ENCODE measurements around the gene COL4A2.

Gene COL4A2

GRCh38 chr13:110359840-110360301 lies 52.8 kb downstream of the COL4A2 start:
- no peak overlapping the region for H3K27ac ChIP-seq (ENCODE audit: low read length)
- H3K79me2 ChIP-seq (ENCODE audit: low read length) = no peaks in the 10 kb centered on the region
- H2AFZ ChIP-seq (ENCODE audit: low read length) = no peak overlapping the region
- no peaks in the 10 kb centered on the region for H3K9me2 ChIP-seq (replicated peaks; ENCODE audit: insufficient read depth, low read length)
- H3K4me1 ChIP-seq (ENCODE audit: low read length) = no peaks in the 10 kb centered on the region
- no peak for DNase-seq
- H3K4me2 ChIP-seq (ENCODE audit: low read depth, low read length) = no peak overlapping the region
- no peaks in the 10 kb centered on the region for H3K9me3 ChIP-seq (replicated peaks; ENCODE audit: insufficient read depth, low read length)
- H3K36me3 ChIP-seq (replicated peaks; ENCODE audit: insufficient read depth, low read length) = no peaks in the 10 kb centered on the region
- no peaks in the 10 kb centered on the region for H3K27me3 ChIP-seq (replicated peaks; ENCODE audit: insufficient read depth, low read length)
- H4K20me1 ChIP-seq (ENCODE audit: insufficient read depth, low read length) = no peaks in the 10 kb centered on the region
- H3F3A ChIP-seq (ENCODE audit: insufficient read depth, low read length) = no peaks in the 10 kb centered on the region
- H3K4me3 ChIP-seq (ENCODE audit: low read length) = no peak overlapping the region
- H3K9ac ChIP-seq (ENCODE audit: low read length) = no peak overlapping the region
- no peak for TF ChIP-seq EZH2phosphoT487 (IDR thresholded peaks at IDR 0.05; ENCODE audit: low read length)
- no peak for TF ChIP-seq CTCF (IDR thresholded peaks at IDR 0.05; ENCODE audit: low read length)
- TF ChIP-seq EZH2 (optimal IDR thresholded peaks at IDR 0.05; ENCODE audit: low read depth, low read length) = no peak

GRCh38 chr13:110360598-110360997 lies 53.5 kb downstream of the COL4A2 start:
- no peaks in the 10 kb centered on the region for H3K9me3 ChIP-seq (replicated peaks; ENCODE audit: insufficient read depth, low read length)
- H3K9ac ChIP-seq (ENCODE audit: low read length) = no peak overlapping the region
- H3K79me2 ChIP-seq (ENCODE audit: low read length) = no peaks in the 10 kb centered on the region
- H3K36me3 ChIP-seq (replicated peaks; ENCODE audit: insufficient read depth, low read length) = no peaks in the 10 kb centered on the region
- DNase-seq = no peak
- H3K9me2 ChIP-seq (replicated peaks; ENCODE audit: insufficient read depth, low read length) = no peaks in the 10 kb centered on the region
- H3K4me2 ChIP-seq (ENCODE audit: low read depth, low read length) = no peak overlapping the region
- no peaks in the 10 kb centered on the region for H4K20me1 ChIP-seq (ENCODE audit: insufficient read depth, low read length)
- TF ChIP-seq EZH2 (optimal IDR thresholded peaks at IDR 0.05; ENCODE audit: low read depth, low read length) (no peak), CTCF (IDR thresholded peaks at IDR 0.05; ENCODE audit: low read length) (no peak), EZH2phosphoT487 (IDR thresholded peaks at IDR 0.05; ENCODE audit: low read length) (no peak)
- no peak overlapping the region for H3K4me3 ChIP-seq (ENCODE audit: low read length)
- no peaks in the 10 kb centered on the region for H3K4me1 ChIP-seq (ENCODE audit: low read length)
- no peak overlapping the region for H3K27ac ChIP-seq (ENCODE audit: low read length)
- no peak overlapping the region for H2AFZ ChIP-seq (ENCODE audit: low read length)
- H3K27me3 ChIP-seq (replicated peaks; ENCODE audit: insufficient read depth, low read length) = no peaks in the 10 kb centered on the region
- no peaks in the 10 kb centered on the region for H3F3A ChIP-seq (ENCODE audit: insufficient read depth, low read length)

DNA sequence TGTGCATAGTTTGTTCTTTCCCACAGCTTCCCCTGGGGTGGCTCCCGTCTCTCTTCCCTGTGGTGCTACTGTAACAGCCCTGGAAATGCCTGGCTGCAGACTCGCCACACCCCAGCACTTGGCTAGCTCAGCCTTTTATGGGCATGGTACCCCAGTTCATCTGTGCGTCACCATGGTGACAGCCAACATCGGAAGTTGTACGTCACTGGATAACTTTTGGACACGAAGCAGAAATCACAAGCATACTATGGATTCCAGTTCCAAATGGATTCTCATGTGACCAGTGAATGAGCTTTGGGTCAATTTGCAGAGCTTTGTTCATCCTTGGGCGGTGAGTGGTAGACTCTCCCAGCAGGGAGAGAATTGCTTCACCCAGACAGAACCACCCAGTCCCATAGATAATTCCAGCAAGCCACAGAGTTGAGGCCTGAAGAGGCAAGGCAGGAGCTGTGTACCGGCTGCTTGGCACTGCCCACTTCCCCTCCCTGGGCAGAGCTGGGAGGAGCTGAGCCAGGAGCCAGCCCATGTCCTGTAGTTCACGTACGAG lies 54.4 kb downstream of the COL4A2 start:
- no peak for TF ChIP-seq EZH2 (optimal IDR thresholded peaks at IDR 0.05; ENCODE audit: low read depth, low read length)
- TF ChIP-seq CTCF (IDR thresholded peaks at IDR 0.05; ENCODE audit: low read length) = no peak
- TF ChIP-seq EZH2phosphoT487 (IDR thresholded peaks at IDR 0.05; ENCODE audit: low read length) = no peak
- Histone ChIP-seq H3K27me3 (replicated peaks; ENCODE audit: insufficient read depth, low read length) (no peaks in the 10 kb centered on the region), H3K79me2 (ENCODE audit: low read length) (no peaks in the 10 kb centered on the region), H3K9me3 (replicated peaks; ENCODE audit: insufficient read depth, low read length) (no peaks in the 10 kb centered on the region), H3F3A (ENCODE audit: insufficient read depth, low read length) (no peaks in the 10 kb centered on the region), H3K27ac (ENCODE audit: low read length) (no peak overlapping the region), H2AFZ (ENCODE audit: low read length) (no peak overlapping the region), H3K4me2 (ENCODE audit: low read depth, low read length) (no peak overlapping the region), H3K4me3 (ENCODE audit: low read length) (no peak overlapping the region), H3K9me2 (replicated peaks; ENCODE audit: insufficient read depth, low read length) (no peaks in the 10 kb centered on the region), H3K9ac (ENCODE audit: low read length) (no peak overlapping the region), H3K4me1 (ENCODE audit: low read length) (no peaks in the 10 kb centered on the region), H3K36me3 (replicated peaks; ENCODE audit: insufficient read depth, low read length) (no peaks in the 10 kb centered on the region), H4K20me1 (ENCODE audit: insufficient read depth, low read length) (no peaks in the 10 kb centered on the region)
- DNase-seq = no peak

All from MM.1S (cell line).